ENCODE measurements around the gene PRKG1. TPM values are rescaled to one million over a fixed set of nuclear protein-coding genes. Genes with fewer than 3 reads are reported as not detected.
"Not testable (repeated sequence)": the region's sequence is repeated elsewhere in the genome, so short reads cannot be mapped to it uniquely, and the experiment has no call there.

The PRKG1 gene
- total RNA-seq, 2 donors from 2014 or later = 145 to 381 TPM

GRCh38 chr10:51439645-51440044 lies 365.4 kb downstream of the PRKG1 start:
- H3K4me1 ChIP-seq (ENCODE audit: control insufficient read depth in 1 of 2, low read depth in 2 of 2) = peaks cover 7 to 48% of the 10 kb centered on the region in 2 donors
- no peaks in the 10 kb centered on the region for H3K9me3 ChIP-seq
- DNase-seq (ENCODE audit: low spot score) (no peak), ATAC-seq (ENCODE audit: insufficient number of reproducible peaks, low FRiP score, low read depth) (no peak)
- no peak for TF ChIP-seq CTCF (IDR thresholded peaks at IDR 0.05)
- no peak overlapping the region for H3K27ac ChIP-seq
- no peaks in the 10 kb centered on the region for H3K27me3 ChIP-seq (replicated peaks; ENCODE audit: insufficient read depth)
- no peak overlapping the region for H3K4me3 ChIP-seq
- no peaks in the 10 kb centered on the region for H3K36me3 ChIP-seq

GRCh38 chr10:51445588-51445987 lies 371.3 kb downstream of the PRKG1 start:
- no peak overlapping the region for H3K27ac ChIP-seq
- no peak overlapping the region for H3K4me3 ChIP-seq
- no peak for ATAC-seq (ENCODE audit: insufficient number of reproducible peaks, low FRiP score, low read depth)
- no peaks in the 10 kb centered on the region for H3K27me3 ChIP-seq (replicated peaks; ENCODE audit: insufficient read depth)
- no peaks in the 10 kb centered on the region for H3K9me3 ChIP-seq
- TF ChIP-seq CTCF (IDR thresholded peaks at IDR 0.05) = no peak
- no peaks in the 10 kb centered on the region for H3K36me3 ChIP-seq
- H3K4me1 ChIP-seq (ENCODE audit: control insufficient read depth in 1 of 2, low read depth in 2 of 2) = peaks cover 3 to 28% of the 10 kb centered on the region in 2 donors
- no peak for DNase-seq (ENCODE audit: low spot score)

GRCh38 chr10:51447119-51447518 lies 372.8 kb downstream of the PRKG1 start:
- DNase-seq (ENCODE audit: low spot score) (no peak), ATAC-seq (ENCODE audit: insufficient number of reproducible peaks, low FRiP score, low read depth) (no peak)
- Histone ChIP-seq H3K36me3 (no peaks in the 10 kb centered on the region), H3K27me3 (replicated peaks; ENCODE audit: insufficient read depth) (no peaks in the 10 kb centered on the region), H3K9me3 (no peaks in the 10 kb centered on the region), H3K4me1 (ENCODE audit: control insufficient read depth in 1 of 2, low read depth in 2 of 2) (peaks cover 4 to 13% of the 10 kb centered on the region in 2 donors), H3K4me3 (no peak overlapping the region), H3K27ac (no peak overlapping the region)
- TF ChIP-seq CTCF (IDR thresholded peaks at IDR 0.05) = no peak

GRCh38 chr10:51455762-51456161 lies 381.5 kb downstream of the PRKG1 start:
- not testable (repeated sequence) for H3K4me3 ChIP-seq; ATAC-seq (ENCODE audit: insufficient number of reproducible peaks, low FRiP score, low read depth); H3K36me3 ChIP-seq; H3K9me3 ChIP-seq; DNase-seq (ENCODE audit: low spot score); H3K27me3 ChIP-seq (replicated peaks; ENCODE audit: insufficient read depth); H3K27ac ChIP-seq
- H3K4me1 ChIP-seq (ENCODE audit: control insufficient read depth in 1 of 2, low read depth in 2 of 2) = peaks cover 0 to 12% of the 10 kb centered on the region in 2 donors

GRCh38 chr10:51459476-51459875 lies 385.2 kb downstream of the PRKG1 start:
- peaks cover 3% of the 10 kb centered on the region for H3K9me3 ChIP-seq
- ATAC-seq (ENCODE audit: insufficient number of reproducible peaks, low FRiP score, low read depth) (no peak), DNase-seq (ENCODE audit: low spot score) (no peak)
- H3K27ac ChIP-seq = no peak overlapping the region
- H3K4me1 ChIP-seq (ENCODE audit: control insufficient read depth in 1 of 2, low read depth in 2 of 2) = peaks cover 0 to 37% of the 10 kb centered on the region in 2 donors
- no peak for TF ChIP-seq CTCF (IDR thresholded peaks at IDR 0.05)
- H3K4me3 ChIP-seq = no peak overlapping the region
- H3K27me3 ChIP-seq (replicated peaks; ENCODE audit: insufficient read depth) = no peaks in the 10 kb centered on the region
- no peaks in the 10 kb centered on the region for H3K36me3 ChIP-seq

GRCh38 chr10:51462076-51462779 lies 387.9 kb downstream of the PRKG1 start:
- H3K9me3 ChIP-seq = no peaks in the 10 kb centered on the region

More at GRCh38 chr10:51462076-51462779, 387.9 kb downstream of the PRKG1 start:
- Histone ChIP-seq H3K4me3 (peak overlapping the region; percentile 6), H3K4me1 (ENCODE audit: control insufficient read depth in 1 of 2, low read depth in 2 of 2) (peaks cover 3 to 52% of the 10 kb centered on the region in 2 donors), H3K27ac (peak overlapping the region; percentile 45 to 57), H3K27me3 (replicated peaks; ENCODE audit: insufficient read depth) (no peaks in the 10 kb centered on the region), H3K36me3 (no peaks in the 10 kb centered on the region)
- DNase-seq (ENCODE audit: low spot score) (no peak), ATAC-seq (ENCODE audit: insufficient number of reproducible peaks, low FRiP score, low read depth) (no peak)
- no peak for TF ChIP-seq CTCF (IDR thresholded peaks at IDR 0.05)

Measured in thoracic aorta (tissue), 2 donors.